Mammary epithelial cell (primary cell): ENCODE measurements around the gene NCK1.

ENCODE experiments used
- EZH2 ChIP-seq: IDR thresholded peaks from 2 replicates; pipeline ENCODE4 v1.6.1; 2012; ENCODE audit warnings: low read length, inconsistent platforms, borderline replicate concordance
- TF ChIP-seq, protein P1 (sequence below), 2 donors: IDR thresholded peaks in 1 of 2; conservative IDR thresholded peaks in 1 of 2; 2 replicates each; pipeline ENCODE4 v1.5.1; 2011 to 2012; ENCODE audit warnings: inconsistent platforms in 2 of 2, low read length in 2 of 2, mild to moderate bottlenecking in 2 of 2, control low read depth in 1 of 2, low read depth in 1 of 2; ENCODE audit not compliant: insufficient read depth in 1 of 2; ENCODE audit errors: extremely low read depth in 1 of 2

DNA sequence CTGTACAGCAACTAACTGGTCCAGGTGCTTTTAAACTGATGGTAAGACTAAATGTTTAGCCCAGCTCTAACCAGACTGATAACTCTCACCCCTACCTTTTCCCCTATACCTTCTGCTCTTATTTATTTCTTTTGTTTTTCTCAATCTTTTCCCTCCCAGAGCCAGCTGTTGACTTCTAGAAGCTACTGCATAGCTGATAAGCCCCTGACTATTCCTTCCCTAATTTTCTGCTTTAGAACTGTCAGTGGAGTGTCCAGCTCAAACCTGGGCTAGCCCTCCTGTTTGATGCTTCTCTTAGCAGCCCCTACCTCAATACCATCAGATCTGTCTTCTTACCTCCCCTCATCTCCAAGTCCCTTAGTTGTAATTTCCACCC, 22.5 kb upstream of the NCK1 start:
- TF ChIP-seq, protein P1, sequence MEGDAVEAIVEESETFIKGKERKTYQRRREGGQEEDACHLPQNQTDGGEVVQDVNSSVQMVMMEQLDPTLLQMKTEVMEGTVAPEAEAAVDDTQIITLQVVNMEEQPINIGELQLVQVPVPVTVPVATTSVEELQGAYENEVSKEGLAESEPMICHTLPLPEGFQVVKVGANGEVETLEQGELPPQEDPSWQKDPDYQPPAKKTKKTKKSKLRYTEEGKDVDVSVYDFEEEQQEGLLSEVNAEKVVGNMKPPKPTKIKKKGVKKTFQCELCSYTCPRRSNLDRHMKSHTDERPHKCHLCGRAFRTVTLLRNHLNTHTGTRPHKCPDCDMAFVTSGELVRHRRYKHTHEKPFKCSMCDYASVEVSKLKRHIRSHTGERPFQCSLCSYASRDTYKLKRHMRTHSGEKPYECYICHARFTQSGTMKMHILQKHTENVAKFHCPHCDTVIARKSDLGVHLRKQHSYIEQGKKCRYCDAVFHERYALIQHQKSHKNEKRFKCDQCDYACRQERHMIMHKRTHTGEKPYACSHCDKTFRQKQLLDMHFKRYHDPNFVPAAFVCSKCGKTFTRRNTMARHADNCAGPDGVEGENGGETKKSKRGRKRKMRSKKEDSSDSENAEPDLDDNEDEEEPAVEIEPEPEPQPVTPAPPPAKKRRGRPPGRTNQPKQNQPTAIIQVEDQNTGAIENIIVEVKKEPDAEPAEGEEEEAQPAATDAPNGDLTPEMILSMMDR (conservative IDR thresholded peaks at IDR 0.05 in 1 of 2, IDR thresholded peaks at IDR 0.05 in 1 of 2; ENCODE audit: extremely low read depth in 1 of 2, insufficient read depth in 1 of 2, low read depth in 1 of 2, low read length in 2 of 2) = no peak
- TF ChIP-seq EZH2 = no peak
